PC-9 (cell line): ENCODE results near the gene GRIN2A.

ENCODE experiments used
- EZH2 ChIP-seq: fragments of 200-600 bp; sonication (generic); IDR thresholded peaks from 2 replicates; pipeline ENCODE4 v1.8.0; 2017; ENCODE audit warnings: antibody characterized with exemption, low read depth
- TF ChIP-seq, protein P1 (sequence below): fragments of 200-600 bp; sonication (generic); conservative IDR thresholded peaks from 2 replicates; pipeline ENCODE4 v1.6.1; 2017; ENCODE audit warnings: mixed run types, antibody characterized with exemption, mild to moderate bottlenecking, moderate library complexity

DNA sequence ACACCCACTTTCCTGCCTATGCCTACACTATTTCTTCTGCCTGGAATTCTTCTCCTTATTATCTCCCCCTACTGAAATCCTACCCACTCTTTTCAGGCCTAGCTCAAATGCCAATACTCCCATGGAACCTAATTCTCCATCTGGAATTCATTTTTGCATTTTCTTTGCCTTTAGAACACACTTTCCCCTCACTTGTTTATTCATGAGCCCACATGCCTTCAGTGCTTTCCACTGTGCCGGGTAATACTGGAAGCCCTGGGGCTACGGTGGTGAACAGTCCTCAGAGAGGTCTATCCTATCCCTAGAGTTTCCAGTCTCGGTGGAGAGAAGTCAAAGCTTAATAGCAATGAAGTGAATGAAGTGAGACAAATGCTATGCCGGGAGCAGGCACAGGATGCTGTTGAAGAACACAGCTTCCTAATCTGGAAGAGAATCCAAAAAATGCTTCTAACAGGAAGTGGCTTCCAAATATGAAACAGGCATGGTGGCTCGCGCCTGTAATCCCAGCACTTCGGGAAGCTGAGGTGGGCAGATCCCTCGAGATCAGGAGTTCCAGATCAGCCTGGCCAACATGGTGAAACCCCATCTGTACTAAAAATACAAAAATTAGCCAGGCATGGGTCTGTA, 322.4 kb downstream of the GRIN2A start:
- TF ChIP-seq, protein P1, sequence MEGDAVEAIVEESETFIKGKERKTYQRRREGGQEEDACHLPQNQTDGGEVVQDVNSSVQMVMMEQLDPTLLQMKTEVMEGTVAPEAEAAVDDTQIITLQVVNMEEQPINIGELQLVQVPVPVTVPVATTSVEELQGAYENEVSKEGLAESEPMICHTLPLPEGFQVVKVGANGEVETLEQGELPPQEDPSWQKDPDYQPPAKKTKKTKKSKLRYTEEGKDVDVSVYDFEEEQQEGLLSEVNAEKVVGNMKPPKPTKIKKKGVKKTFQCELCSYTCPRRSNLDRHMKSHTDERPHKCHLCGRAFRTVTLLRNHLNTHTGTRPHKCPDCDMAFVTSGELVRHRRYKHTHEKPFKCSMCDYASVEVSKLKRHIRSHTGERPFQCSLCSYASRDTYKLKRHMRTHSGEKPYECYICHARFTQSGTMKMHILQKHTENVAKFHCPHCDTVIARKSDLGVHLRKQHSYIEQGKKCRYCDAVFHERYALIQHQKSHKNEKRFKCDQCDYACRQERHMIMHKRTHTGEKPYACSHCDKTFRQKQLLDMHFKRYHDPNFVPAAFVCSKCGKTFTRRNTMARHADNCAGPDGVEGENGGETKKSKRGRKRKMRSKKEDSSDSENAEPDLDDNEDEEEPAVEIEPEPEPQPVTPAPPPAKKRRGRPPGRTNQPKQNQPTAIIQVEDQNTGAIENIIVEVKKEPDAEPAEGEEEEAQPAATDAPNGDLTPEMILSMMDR = no peak
- TF ChIP-seq EZH2 = no peak
